Activated CD8-positive, alpha-beta memory T cell treated with anti-CD3 and anti-CD28 coated beads, Interleukin-2, amount 50 U/mL, for 4 hours (primary cell): ENCODE measurements around the gene HSPB8.

ENCODE experiments used
- DNase-seq: peaks from one replicate; pipeline ENCODE4 v3.0.0-alpha.2; 2020

The HSPB8 gene

DNA sequence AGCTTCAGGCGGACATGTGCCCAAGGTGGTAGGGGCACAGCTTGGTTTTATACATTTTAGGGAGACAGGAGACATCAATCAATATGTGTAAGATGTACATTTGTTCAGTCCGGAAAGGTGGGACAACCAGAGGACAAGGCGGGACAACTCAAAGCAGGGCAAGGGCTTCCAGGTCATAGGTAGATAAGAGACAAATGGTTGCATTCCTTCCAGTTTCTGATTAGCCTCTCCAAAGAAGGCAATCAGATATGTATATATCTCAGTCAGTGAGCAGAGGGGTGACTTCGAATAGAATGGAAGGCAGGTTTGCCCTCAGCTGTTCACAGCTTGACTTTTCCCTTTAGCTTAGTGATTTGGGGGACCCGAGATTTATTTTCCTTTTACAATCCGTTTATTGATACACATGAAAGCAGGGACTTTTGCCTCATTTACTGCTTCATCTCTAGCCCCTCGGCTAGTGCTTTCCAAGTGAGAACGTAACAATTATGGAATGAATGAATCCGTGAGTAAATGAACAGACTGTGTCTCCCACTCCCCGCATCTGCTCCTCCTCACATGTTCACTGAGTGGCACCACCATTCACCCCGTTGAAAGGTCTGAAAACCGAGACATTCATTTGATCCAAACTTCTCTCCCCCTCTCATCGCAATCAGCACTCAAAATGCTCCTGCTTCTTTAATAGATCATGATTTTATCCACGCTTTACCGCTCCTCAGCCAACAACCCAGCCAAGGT lies 6.9 kb upstream of the HSPB8 start:
- no peak for DNase-seq

DNA sequence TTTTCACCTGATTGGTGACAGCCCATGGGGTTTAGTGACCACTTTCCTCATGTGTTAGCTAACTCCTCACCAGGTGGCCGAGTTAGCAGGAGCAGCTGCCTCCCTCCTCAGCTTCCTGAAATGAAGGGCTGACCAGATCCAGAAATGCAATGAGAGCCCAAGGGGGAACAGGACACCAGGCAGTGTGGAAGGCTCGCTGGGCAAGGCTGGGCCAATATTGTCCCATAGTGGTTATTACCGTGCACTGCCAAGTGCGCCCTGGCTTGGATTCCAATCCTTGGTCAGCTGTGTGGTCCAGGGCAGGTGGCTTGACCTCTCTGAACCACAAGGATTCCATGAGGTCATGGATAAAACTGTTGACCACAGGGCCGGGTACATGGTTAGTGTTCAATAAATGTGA lies 3.6 kb upstream of the HSPB8 start:
- DNase-seq, result no peak

DNA sequence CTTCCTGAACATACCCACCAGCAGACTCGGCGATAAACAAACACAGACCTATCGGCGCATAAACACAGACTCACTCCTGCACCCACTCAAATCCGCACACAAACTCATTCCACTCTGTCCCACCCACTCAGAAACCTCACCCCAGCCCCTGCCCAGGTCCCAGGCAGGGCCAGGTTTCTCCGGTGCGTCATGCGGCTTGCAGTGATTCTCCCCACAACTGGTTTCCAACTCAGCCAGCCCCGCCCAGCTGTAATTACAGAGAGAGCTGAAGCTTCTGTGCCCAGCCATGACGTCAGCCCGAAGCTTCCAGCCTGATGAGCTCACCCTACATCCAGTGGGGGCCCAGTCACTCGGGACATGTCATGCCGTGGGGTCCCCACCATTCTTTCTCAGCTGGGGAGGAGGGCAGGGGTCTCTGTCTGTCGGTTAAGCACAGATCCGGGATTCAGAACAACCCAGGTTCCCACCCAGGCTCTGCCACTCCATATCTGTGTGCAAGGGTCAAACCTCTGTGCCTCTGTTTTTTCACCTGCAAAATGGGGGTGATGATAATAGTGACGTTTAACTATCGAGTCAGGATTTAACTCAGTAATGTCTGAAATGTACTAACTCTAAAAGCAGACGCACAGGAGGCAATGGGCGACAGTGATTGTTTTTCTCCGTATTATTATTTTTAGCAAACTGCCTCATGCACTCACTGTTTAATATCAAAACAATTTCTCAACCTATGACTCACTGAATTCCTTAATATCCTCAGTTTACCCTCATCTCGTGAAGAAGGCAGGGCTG lies 2.3 kb upstream of the HSPB8 start:
- no peak for DNase-seq

DNA sequence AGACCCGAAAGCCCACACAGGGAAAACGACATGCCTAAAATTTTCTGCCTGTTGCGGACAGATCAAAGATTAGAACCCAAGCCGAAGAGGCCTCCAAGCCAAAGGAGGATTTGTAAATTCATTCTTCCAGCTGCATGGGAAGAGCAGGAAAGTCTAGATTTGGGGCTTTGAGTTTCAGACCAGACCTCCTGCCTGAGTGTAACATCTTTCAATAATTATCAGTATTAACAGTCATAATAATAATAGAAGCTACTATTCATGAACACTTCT lies 1.7 kb upstream of the HSPB8 start:
- no peak for DNase-seq

DNA sequence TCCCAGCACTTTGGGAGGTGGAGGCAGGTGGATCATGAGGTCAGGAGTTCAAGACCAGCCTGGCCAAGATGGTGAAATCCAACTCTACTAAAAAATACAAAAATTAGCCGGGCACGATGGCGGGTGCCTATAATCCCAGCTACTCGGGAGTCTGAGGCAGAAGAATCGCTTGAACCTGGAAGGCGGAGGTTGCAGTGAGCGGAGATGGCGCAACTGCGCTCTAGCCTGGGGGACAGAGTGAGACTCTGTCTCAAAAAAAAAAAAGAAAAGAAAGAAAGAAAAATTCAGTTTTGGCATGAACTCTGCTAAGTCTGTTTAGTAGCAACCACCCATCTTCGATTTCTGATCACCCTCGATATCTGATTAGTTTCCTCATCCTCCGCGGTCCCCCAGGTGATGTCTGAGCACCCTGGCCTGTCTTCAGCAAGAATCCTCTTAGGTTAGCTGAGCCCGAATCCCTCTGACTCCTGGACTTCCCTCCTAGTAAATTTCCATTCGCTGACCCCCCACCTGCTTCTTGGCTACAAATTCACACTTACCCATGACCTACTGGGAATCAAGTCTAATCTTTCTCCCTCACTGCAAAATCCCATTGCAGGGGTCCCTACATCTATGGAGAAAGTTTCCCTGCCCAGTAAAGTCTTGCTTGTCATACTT lies 879 bp upstream of the HSPB8 start:
- no peak for DNase-seq

DNA sequence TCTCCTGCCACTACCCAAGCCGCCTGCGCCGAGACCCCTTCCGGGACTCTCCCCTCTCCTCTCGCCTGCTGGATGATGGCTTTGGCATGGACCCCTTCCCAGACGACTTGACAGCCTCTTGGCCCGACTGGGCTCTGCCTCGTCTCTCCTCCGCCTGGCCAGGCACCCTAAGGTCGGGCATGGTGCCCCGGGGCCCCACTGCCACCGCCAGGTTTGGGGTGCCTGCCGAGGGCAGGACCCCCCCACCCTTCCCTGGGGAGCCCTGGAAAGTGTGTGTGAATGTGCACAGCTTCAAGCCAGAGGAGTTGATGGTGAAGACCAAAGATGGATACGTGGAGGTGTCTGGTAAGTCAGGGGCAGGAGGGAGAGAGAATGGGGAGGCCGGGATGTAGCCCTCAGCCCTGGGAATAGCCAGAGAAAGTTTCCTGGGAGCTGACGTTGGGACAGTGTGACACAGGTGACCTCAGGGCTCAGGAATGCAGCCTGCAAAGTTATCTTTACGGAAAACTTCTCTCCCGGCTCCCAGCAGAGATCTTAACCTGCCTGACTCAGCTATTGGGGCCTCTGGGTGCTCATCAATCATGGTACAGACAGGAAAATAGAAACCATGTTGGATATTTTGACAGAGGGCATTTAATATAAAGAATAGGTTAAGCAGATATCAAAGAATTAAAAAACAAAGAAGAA lies 747 bp downstream of the HSPB8 start:
- DNase-seq, result no peak

DNA sequence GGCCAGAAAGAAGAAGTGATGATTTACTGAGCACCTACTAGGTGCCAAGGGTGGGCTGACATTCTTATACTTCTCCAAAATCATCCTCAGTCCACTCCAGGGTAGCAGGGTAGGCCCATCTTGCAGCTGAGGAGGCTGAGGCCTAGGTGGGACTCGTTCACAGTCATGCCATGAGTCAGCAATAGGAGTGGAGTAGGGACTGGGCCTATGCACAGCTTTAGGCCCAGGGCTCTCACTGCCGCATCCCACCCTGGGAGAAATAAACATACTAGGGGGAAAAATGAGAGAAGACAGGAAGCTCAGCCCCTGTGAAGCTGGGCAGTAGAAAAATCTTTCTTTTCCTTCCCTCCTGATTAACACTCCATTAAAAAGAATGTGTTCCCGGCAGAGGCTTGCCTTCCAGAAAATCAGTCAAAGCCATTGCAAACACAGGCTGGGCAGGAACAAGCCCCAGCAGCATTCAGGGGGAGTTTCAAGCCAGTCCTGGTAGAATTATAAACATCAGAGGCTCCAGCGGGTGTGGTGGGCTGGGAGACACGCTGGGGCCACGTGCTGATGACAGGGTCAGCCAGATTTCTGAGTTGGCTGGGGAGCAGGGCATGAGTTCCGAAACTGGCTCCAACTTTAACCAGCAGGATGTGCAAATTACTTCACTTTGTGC lies 1.8 kb downstream of the HSPB8 start:
- no peak for DNase-seq

DNA sequence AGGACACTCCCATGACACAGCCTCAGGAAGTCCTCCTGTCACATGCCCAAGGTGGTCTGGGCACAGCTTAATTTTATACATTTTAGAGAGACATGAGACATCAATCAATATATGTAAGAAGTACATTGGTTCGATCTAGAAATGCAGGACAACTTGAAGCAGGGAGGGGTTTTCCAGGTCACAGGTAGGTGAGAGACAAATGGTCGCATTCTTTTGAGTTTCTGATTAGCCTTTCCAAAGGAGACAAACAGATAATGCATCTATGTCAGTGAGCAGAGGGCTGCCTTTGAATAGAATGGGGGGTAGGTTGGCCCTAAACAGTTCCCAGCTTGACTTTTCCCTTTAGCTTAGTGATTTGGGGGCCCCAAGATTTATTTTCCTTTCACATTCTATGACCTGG lies 2.5 kb downstream of the HSPB8 start:
- DNase-seq, result no peak

DNA sequence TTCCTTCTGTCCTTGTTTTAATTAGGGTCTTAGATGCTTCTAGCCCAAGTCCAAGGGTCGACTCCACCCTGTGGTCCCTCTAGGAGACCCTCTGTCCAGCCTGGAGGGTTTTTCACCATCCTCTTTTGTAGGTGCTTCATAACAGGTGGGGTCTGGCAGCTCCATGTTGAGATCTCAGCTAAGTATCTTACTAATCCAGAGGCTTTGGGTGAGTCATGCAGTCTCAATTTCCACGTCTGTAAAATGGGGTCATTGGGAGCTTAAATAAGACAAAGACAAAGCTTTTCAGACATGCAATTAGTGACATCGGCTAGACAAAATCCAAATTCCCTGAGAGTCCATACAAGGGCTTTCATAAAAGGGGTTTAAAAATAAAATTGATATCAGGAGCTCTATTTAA lies 3.2 kb downstream of the HSPB8 start:
- DNase-seq, result no peak

DNA sequence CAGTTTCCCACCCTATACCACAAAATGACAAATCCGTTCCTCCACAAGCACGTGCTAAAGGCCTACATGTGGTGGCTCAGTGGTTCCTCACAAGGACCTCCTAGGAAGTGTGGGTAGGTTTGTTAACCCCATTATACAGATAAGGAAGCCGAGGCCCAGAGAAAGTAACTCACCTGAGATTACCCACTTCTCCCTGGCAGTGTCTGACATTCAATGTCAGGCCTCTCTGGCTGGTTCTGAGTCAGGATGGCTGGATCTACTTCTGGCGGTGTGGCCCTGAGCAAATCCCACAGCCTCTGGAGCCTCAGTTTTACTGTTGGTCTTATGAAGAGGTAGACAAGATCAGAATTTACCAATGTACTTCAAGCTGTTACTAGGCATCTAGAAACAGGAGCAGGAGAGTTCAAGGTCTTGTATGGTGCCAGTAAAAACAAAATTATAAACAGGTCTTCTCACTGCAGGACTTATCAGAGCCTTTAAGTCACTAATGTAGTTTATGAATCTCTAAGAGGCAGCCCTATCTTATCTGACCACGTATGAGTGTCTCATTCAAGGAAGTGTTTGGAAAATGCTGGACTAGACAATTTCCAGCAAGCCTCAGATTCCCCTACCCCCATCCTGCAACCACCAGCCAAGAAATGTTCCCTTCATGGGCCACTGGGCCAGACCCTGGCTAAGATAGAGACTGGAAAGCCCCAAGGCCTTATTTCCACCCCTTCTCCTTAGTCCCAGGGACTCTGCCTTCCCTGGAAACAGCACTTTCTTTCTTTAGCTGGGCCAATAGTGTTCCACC lies 4.2 kb downstream of the HSPB8 start:
- DNase-seq, result no peak

DNA sequence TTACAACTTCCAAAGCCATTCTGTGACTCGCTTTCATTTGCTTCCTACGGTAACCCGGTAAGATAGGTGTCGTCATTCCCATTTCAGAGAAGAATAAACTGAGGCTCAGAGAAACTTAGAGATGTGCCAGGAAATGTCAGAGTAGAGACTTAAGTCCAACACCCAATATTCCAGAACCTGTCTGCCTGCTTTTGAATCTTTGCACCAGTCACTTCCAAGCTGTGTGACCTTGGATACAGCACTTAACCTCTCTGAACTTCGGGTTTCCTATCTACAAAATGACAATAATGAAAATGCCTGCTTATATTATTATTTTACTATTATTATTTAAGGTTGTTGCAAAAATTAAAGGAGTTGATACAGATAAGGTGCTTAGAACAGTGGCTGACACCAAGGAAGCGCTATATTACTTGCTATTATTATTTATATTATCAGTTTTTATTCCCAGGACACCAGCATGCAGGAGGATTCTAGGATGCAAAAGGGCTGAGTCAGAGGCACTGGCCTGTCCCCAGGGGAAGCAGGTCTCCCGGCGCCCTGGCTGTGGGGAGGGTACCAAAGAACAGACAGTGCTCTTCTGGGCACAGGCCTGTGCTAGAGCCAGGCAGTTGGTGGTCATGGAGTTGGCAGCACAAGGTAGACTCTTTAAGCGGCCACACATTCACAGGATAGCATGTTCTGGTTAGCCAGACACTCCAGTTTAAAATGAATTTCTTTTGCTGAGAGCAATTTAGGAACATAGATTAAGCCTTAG lies 5.4 kb downstream of the HSPB8 start:
- no peak for DNase-seq

DNA sequence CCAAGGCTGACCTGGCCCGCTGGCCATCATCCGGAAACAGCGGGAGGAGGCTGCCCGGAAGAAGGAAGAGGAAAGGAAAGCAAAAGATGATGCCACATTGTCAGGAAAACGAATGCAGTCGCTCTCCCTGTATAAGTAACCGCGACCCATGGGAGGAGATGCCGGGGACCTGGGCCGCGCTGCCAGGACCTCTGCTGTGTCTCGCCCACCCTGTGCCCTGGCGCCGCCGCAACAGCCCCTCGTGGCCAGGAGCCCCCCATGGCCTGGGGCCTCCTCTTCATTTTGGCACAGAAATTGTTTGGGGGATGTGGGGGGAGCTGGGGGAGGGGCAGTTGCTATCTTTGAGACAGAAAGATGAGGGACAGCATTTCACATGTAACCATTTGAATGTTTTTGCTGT lies 16.5 kb downstream of the HSPB8 start:
- DNase-seq, result no peak

DNA sequence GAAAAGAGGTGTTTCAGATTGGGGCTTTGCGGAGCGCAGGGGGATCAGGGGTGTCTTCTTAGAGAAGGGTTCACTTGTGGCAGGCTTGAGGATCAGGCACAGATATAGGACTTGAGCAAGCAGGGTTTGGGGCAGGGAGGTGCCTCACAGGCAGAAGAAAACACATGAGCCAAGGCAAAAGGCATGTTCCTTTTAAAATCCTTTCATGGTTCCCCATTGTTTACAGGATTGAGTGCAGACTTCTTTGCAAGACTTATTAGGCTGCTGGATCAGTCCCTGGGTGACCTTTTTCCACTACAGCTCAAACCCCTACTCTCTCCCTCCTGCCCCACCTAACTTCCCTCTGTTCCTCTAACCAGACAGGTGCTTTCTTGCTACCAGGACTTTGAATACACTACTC lies 19.7 kb downstream of the HSPB8 start:
- no peak for DNase-seq

DNA sequence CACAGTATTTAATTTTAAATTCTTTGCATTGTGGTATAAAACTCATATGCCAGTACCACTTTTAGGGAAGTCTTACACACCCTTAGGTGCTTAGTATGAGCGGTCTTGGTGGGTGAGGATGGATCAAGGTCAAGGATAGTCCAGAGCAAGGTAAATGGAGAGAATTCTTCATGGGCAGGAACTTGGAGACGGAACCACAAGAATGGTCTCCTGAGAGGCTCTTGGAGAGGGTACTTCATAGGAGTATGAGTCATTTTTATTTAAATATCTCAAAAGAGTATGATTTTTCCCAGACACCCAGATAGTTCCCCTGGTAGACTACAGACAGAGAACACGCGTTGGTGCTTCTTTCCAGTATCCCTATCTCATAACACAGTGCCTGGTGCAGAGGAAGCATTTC lies 21.9 kb downstream of the HSPB8 start:
- DNase-seq, result no peak

DNA sequence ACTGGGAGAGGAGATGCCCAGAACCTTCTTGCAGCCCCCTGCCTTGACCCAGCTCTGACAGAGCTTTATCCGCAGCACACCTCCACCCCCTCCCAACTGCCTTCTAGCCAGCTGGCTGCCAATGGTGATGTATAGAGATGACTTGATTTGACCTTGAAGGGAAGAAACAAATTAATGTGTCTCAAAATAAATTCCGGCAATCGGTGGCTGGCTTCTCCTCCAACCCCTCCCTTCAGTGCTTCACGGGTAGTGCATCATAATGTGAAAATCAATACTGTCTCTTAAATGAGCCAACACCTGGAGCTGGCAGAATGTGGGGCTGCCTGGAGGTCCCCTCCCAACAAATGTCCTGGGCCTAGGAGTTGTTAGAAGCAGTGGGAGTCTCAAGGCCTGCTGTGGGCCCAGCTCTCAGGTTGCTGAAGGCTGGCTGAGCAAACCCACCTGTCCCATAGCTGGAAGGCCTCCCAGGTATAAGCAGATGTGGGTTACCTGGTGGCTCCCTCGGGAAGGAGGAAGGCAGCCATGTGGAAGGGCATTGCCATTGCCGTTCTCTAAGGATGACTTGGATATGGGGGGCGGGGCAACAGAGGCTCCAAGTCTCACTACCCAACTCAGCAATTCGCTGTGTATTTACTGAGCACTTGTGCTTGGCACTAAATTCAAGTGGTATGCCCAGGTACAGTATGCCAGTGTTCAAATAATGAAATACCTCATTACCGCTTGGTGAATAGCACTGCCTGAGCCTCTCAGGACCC lies 23.2 kb downstream of the HSPB8 start:
- no peak for DNase-seq

DNA sequence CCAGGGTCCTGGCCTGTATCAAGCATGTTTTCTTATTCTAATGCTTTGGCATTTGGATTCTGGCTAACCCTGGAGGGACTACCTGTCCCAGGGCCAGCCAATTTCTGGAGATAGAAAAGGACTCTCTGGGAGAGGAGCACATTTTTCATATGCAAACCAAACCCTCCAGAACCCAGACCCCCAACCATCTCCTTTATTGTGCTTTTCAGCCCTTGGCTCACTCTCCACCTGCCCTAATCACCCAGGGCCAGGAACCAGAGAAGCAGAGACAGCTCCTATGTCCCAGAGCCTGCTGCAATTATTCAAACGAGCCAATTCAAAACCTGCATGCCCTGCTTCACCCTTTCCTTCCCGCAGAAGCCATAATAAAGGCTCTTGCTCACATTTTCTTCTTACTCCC lies 23.8 kb downstream of the HSPB8 start:
- DNase-seq, result no peak

DNA sequence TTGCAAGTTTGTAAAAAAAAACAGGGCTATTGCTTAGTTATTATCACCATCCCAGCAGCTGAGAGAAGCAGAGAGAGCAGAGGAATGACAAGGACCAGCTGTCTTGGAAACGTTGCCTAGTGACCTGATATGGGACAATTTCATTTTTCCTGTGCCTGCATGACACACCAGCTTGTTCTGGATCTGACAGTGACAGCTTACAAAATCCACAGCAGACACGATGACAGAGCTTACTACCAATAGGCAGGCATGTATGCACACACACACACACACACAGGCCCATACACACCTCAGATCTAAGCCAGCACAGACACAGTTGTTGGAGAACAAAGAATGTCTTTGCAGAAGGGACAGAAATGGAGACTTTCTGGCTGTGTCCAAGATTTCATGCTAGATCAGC lies 25.4 kb downstream of the HSPB8 start:
- DNase-seq, result no peak

DNA sequence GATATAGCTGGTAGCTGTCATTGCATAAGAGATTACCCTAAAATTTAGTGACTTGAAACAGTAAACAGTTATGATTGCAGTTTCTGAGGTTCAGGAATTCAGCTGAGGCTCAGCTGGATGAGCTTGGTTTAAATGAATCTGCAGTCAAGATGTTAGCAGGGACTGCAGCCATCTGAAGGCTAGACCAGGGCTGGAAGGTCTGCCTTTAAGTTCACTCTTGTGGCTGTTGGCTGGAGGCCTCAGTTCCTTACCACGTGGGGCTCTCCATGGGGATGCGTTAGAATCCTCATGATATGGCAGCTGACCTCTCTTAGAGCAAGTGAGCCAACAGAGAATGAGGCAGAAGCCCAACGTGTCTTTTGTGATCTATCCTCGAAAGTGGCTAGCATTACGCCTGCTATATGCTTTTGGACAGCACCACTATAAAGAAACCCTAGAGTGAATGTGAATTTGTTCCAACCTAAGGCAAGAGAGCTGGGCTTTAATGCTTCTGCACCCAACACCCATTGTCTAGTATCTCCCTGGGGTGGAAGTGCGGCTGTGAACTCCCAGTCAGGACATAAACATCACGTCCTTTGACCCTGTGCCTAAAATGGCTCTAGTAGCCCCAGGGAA lies 26.0 kb downstream of the HSPB8 start:
- DNase-seq, result no peak

DNA sequence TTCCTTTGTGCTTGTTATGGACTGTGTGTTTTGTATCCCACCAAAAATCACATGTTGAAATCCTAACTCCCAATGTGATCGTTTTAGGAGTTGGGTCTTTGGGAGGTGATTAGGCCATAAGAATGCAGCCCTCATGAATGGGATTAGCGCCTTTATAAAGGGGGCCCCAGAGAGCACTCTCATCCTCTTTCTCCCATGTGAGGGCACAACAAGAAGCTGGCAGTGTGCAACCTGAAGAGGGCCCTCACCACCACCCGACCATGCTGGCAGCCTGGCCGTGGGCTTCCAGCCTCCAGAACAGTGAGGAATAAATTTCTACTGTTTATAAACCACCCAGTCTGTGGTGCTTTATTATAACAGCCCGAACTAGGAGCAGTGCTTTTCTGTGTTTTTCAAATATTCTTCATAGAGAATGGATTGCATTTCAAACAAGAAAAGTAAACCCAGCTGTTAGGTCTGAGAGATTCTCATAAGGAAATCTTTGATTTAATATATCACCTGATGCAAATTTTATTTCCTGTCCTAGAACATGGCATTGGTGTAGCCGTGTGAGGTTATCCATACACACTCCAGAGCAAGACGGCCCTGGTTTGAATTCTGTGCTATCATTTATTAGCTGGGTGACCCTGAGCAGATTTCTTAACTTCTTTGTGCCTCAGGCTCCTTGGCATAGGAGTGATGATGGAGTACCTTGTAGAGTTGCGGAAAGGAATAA lies 27.8 kb downstream of the HSPB8 start:
- DNase-seq, result no peak

DNA sequence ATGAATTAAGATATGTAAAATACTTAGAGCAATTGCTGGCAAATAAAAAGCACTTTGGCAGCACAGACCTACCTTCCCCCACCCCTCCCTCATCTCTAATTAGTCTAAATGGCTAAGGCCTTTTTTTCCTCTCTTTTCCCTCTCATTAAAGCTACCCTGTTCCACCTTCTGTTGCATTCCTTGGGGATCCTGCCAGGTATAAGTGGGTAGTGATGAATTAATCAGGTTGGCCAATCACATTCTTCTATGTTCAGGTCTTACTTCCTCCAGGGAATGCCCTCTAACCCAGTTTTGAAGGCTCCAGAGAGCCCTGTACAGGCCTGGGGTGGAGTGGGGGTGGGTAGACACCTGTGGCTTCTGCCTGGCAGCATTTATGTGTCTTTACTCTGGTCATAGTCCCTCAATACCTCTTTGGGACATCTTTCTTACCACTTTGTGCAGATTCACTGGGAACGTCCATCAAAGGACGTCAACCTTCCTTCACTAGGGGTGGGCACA lies 28.4 kb downstream of the HSPB8 start:
- DNase-seq, result no peak
